Measurements from ENCODE around the gene TNFSF4.

GRCh38 chr1:173190101-173190936, 16.8 kb downstream of the TNFSF4 start:
- TF ChIP-seq CTCF (IDR thresholded peaks at IDR 0.05; ENCODE audit: low read depth, low read length): no peak
- no peak for TF ChIP-seq POLR2A (IDR thresholded peaks at IDR 0.05; ENCODE audit: extremely low read depth, insufficient read length)
